Peyer's patch (tissue), 4 donors: ENCODE results near the gene RNF114. TPM values are rescaled to one million over a fixed set of nuclear protein-coding genes. Genes with fewer than 3 reads are reported as not detected.

Experiments
- DNase-seq, 3 donors: peaks; one replicate each; pipeline ENCODE4 v3.0.0-alpha.2; 2017 to 2019
- H3K27ac ChIP-seq, 4 donors: fragments of 200-600 bp; sonication (generic); one replicate each; pipeline ENCODE4 v1.5.1; 2016 to 2019
- H3K27me3 ChIP-seq, 2 donors: fragments of 200-600 bp; sonication (generic); one replicate each; pipeline ENCODE4 v1.5.1; 2019
- H3K36me3 ChIP-seq, 3 donors: fragments of 200-600 bp; sonication (generic); one replicate each; pipeline ENCODE4 v1.5.1; 2016 to 2019
- H3K4me1 ChIP-seq, 4 donors: fragments of 200-600 bp; sonication (generic); one replicate each; pipeline ENCODE4 v1.5.1; 2016 to 2019
- H3K4me3 ChIP-seq, 4 donors: fragments of 200-600 bp; sonication (generic); 1 replicate in 3 of 4; 2 replicates in 1 of 4; pipeline ENCODE4 v1.5.1; 2016 to 2019; ENCODE audit warnings: mild to moderate bottlenecking in 1 of 4
- H3K9me3 ChIP-seq, 4 donors: fragments of 200-600 bp; sonication (generic); one replicate each; pipeline ENCODE4 v1.5.1; 2016 to 2019; ENCODE audit warnings: mild to moderate bottlenecking in 1 of 4
- CTCF ChIP-seq, 6 experiments: fragments of 450-650 bp in 4 of 6; fragments of 200-600 bp in 2 of 6; sonication (generic) in 1 of 6; IDR thresholded peaks; one replicate each; pipeline ENCODE4 v1.5.1; 2017 to 2019; ENCODE audit warnings: antibody characterized with exemption in 6 of 6, mild to moderate bottlenecking in 3 of 6, moderate library complexity in 1 of 6
- POLR2A ChIP-seq, 2 donors: fragments of 450-650 bp; IDR thresholded peaks; one replicate each; pipeline ENCODE4 v1.5.1; 2017; ENCODE audit warnings: antibody characterized with exemption in 2 of 2, mild to moderate bottlenecking in 2 of 2, moderate library complexity in 2 of 2
- total RNA-seq, 4 donors: library from RNA; depleted of rRNA; stranded (reverse); fragments of >200 nt; gene quantifications; one replicate each; pipeline ENCODE4 v1.1.0, GENCODE V29; 2016

The RNF114 gene
- total RNA-seq, 4 donors from 2014 or later: 205 to 275 (median 259) TPM

GRCh38 chr20:49938173-49939163 lies 2.3 kb downstream of the RNF114 start:
- TF ChIP-seq CTCF (IDR thresholded peaks at IDR 0.05): no peak
- no peak for TF ChIP-seq POLR2A (IDR thresholded peaks at IDR 0.05)
- Histone ChIP-seq H3K4me1 (peaks cover 0 to 38% (median 19%) of the 10 kb centered on the region in 4 donors), H3K27me3 (no peaks in the 10 kb centered on the region), H3K27ac (peak overlapping the region in 1 of 4 donors; percentile 99), H3K36me3 (peaks cover 0 to 31% (median 0%) of the 10 kb centered on the region in 3 donors), H3K9me3 (no peaks in the 10 kb centered on the region), H3K4me3 (peak overlapping the region in 2 of 4 donors; percentile 84 to 100)
- DNase-seq: peak in 2 of 3 donors; percentile 29 to 49

- TF ChIP-seq POLR2A (IDR thresholded peaks at IDR 0.05) (no peak), CTCF (IDR thresholded peaks at IDR 0.05) (no peak)
- no peak overlapping the region for H3K4me3 ChIP-seq
- no peaks in the 10 kb centered on the region for H3K27me3 ChIP-seq
- DNase-seq: peak in 1 of 3 donors; percentile 36
- peaks cover 0 to 35% (median 19%) of the 10 kb centered on the region in 4 donors for H3K4me1 ChIP-seq
- peaks cover 0 to 58% (median 0%) of the 10 kb centered on the region in 3 donors for H3K36me3 ChIP-seq
- H3K27ac ChIP-seq: no peak overlapping the region
- H3K9me3 ChIP-seq: no peaks in the 10 kb centered on the region
These were observed 5.3 kb downstream of the RNF114 start for GRCh38 chr20:49941456-49941855.

- peak in 1 of 3 donors; percentile 13 for DNase-seq
- no peak overlapping the region for H3K4me3 ChIP-seq
- H3K27ac ChIP-seq: no peak overlapping the region
- no peak for TF ChIP-seq POLR2A (IDR thresholded peaks at IDR 0.05)
- no peak for TF ChIP-seq CTCF (IDR thresholded peaks at IDR 0.05)
- H3K27me3 ChIP-seq: no peaks in the 10 kb centered on the region
- H3K36me3 ChIP-seq: peaks cover 0 to 66% (median 0%) of the 10 kb centered on the region in 3 donors
- H3K9me3 ChIP-seq: no peaks in the 10 kb centered on the region
- peaks cover 0 to 33% (median 17%) of the 10 kb centered on the region in 4 donors for H3K4me1 ChIP-seq
These were observed 6.1 kb downstream of the RNF114 start for GRCh38 chr20:49942303-49942702.

- peaks cover 0 to 26% (median 11%) of the 10 kb centered on the region in 4 donors for H3K4me1 ChIP-seq
- no peak for TF ChIP-seq CTCF (IDR thresholded peaks at IDR 0.05)
- no peak for TF ChIP-seq POLR2A (IDR thresholded peaks at IDR 0.05)
- no peak overlapping the region for H3K27ac ChIP-seq
- peak in 1 of 3 donors; percentile 27 for DNase-seq
- no peaks in the 10 kb centered on the region for H3K9me3 ChIP-seq
- H3K36me3 ChIP-seq: peaks cover 0 to 71% (median 0%) of the 10 kb centered on the region in 3 donors
- no peak overlapping the region for H3K4me3 ChIP-seq
- H3K27me3 ChIP-seq: no peaks in the 10 kb centered on the region
These were observed 6.7 kb downstream of the RNF114 start for GRCh38 chr20:49942942-49943341.

- peak in 1 of 3 donors; percentile 11 for DNase-seq
- TF ChIP-seq POLR2A (IDR thresholded peaks at IDR 0.05) (no peak), CTCF (IDR thresholded peaks at IDR 0.05) (no peak)
- Histone ChIP-seq H3K9me3 (no peaks in the 10 kb centered on the region), H3K4me3 (no peak overlapping the region), H3K27ac (no peak overlapping the region), H3K27me3 (no peaks in the 10 kb centered on the region), H3K36me3 (peaks cover 0 to 90% (median 0%) of the 10 kb centered on the region in 3 donors), H3K4me1 (peaks cover 0 to 10% (median 0%) of the 10 kb centered on the region in 4 donors)
These were observed 9.1 kb downstream of the RNF114 start for GRCh38 chr20:49945306-49945700.
